Measurements from ENCODE around the gene WNT5B. TPM values are rescaled to one million over a fixed set of nuclear protein-coding genes. Genes with fewer than 3 reads are reported as not detected.

WNT5B gene
- total RNA-seq, 1 donor, result 78.2 TPM

GRCh38 chr12:1660304-1661187 is 31.5 kb downstream of the WNT5B start:
- no peak for TF ChIP-seq CTCF (IDR thresholded peaks at IDR 0.05; ENCODE audit: insufficient read depth, low read depth, low read length)
- DNase-seq (ENCODE audit: low read depth), result peak; percentile 67
- H3K4me3 ChIP-seq (ENCODE audit: low read depth, low read length), result no peak overlapping the region

- peak; percentile 74 for DNase-seq (ENCODE audit: low read depth)
- no peak for TF ChIP-seq CTCF (IDR thresholded peaks at IDR 0.05; ENCODE audit: insufficient read depth, low read depth, low read length)
These were observed 32.7 kb downstream of the WNT5B start for GRCh38 chr12:1661553-1662335.

GRCh38 chr12:1662761-1663439 is 33.9 kb downstream of the WNT5B start:
- H3K4me3 ChIP-seq (ENCODE audit: low read depth, low read length), result peak overlapping the region; percentile 32
- TF ChIP-seq CTCF (IDR thresholded peaks at IDR 0.05; ENCODE audit: insufficient read depth, low read depth, low read length), result peak; percentile 37
- DNase-seq (ENCODE audit: low read depth), result no peak

More at GRCh38 chr12:1661553-1662335, 32.7 kb downstream of the WNT5B start:
- H3K4me3 ChIP-seq (ENCODE audit: low read depth, low read length), result peak overlapping the region; percentile 63

- no peak for TF ChIP-seq CTCF (IDR thresholded peaks at IDR 0.05; ENCODE audit: insufficient read depth, low read depth, low read length)
- H3K4me3 ChIP-seq (ENCODE audit: low read depth, low read length), result no peak overlapping the region
- DNase-seq (ENCODE audit: low read depth), result no peak
These were observed 34.6 kb downstream of the WNT5B start for GRCh38 chr12:1663440-1664132.

GRCh38 chr12:1665366-1665765 is 36.3 kb downstream of the WNT5B start:
- no peak overlapping the region for H3K4me3 ChIP-seq (ENCODE audit: low read depth, low read length)
- DNase-seq (ENCODE audit: low read depth), result no peak
- TF ChIP-seq CTCF (IDR thresholded peaks at IDR 0.05; ENCODE audit: insufficient read depth, low read depth, low read length), result no peak

- DNase-seq (ENCODE audit: low read depth), result no peak
- TF ChIP-seq CTCF (IDR thresholded peaks at IDR 0.05; ENCODE audit: insufficient read depth, low read depth, low read length), result no peak
- no peak overlapping the region for H3K4me3 ChIP-seq (ENCODE audit: low read depth, low read length)
These were observed 37.2 kb downstream of the WNT5B start for GRCh38 chr12:1666215-1666614.
